Activated T-cell treated with anti-CD3 and anti-CD28 coated beads for 48 hours (primary cell): ENCODE results near the gene SLCO2A1.

ENCODE experiments used
- DNase-seq: peaks from one replicate; pipeline ENCODE4 v3.0.0-alpha.2; 2020; ENCODE audit warnings: low read depth

SLCO2A1 gene

GRCh38 chr3:134060561-134061385 is 31.0 kb upstream of the SLCO2A1 start:
- DNase-seq: no peak

GRCh38 chr3:134059671-134060560 is 30.2 kb upstream of the SLCO2A1 start:
- no peak for DNase-seq

GRCh38 chr3:134059035-134059601 is 29.4 kb upstream of the SLCO2A1 start:
- DNase-seq: no peak

- no peak for DNase-seq
Observed at GRCh38 chr3:134057654-134058110, 28.0 kb upstream of the SLCO2A1 start.

- no peak for DNase-seq
Observed at GRCh38 chr3:134057006-134057653, 27.4 kb upstream of the SLCO2A1 start.

- no peak for DNase-seq
Observed at GRCh38 chr3:134056464-134056891, 26.8 kb upstream of the SLCO2A1 start.

- no peak for DNase-seq
Observed at GRCh38 chr3:134055661-134056060, 25.9 kb upstream of the SLCO2A1 start.

GRCh38 chr3:134054881-134055280 is 25.2 kb upstream of the SLCO2A1 start:
- no peak for DNase-seq

- DNase-seq: no peak
Observed at GRCh38 chr3:134054231-134054630, 24.5 kb upstream of the SLCO2A1 start.

GRCh38 chr3:134052370-134052769 is 22.6 kb upstream of the SLCO2A1 start:
- no peak for DNase-seq

- no peak for DNase-seq
Observed at GRCh38 chr3:134049676-134050075, 20.0 kb upstream of the SLCO2A1 start.

GRCh38 chr3:134048278-134048996 is 18.7 kb upstream of the SLCO2A1 start:
- no peak for DNase-seq

GRCh38 chr3:134044459-134044858 is 14.7 kb upstream of the SLCO2A1 start:
- no peak for DNase-seq

GRCh38 chr3:134040066-134040465 is 10.3 kb upstream of the SLCO2A1 start:
- no peak for DNase-seq

GRCh38 chr3:134039161-134039862 is 9.6 kb upstream of the SLCO2A1 start:
- DNase-seq: no peak

- DNase-seq: no peak
Observed at GRCh38 chr3:134038716-134039115, 9.0 kb upstream of the SLCO2A1 start.

GRCh38 chr3:134038071-134038491 is 8.4 kb upstream of the SLCO2A1 start:
- DNase-seq: no peak

GRCh38 chr3:134037168-134037567 is 7.4 kb upstream of the SLCO2A1 start:
- DNase-seq: no peak

- DNase-seq: no peak
Observed at GRCh38 chr3:134036291-134036690, 6.6 kb upstream of the SLCO2A1 start.

GRCh38 chr3:134035836-134036235 is 6.1 kb upstream of the SLCO2A1 start:
- no peak for DNase-seq
